ENCODE measurements around the gene SMPD3. TPM values are rescaled to one million over a fixed set of nuclear protein-coding genes. Genes with fewer than 3 reads are reported as not detected.

The SMPD3 gene
- total RNA-seq, 2 experiments from 2014 or later, result 4.1 to 4.6 TPM

DNA sequence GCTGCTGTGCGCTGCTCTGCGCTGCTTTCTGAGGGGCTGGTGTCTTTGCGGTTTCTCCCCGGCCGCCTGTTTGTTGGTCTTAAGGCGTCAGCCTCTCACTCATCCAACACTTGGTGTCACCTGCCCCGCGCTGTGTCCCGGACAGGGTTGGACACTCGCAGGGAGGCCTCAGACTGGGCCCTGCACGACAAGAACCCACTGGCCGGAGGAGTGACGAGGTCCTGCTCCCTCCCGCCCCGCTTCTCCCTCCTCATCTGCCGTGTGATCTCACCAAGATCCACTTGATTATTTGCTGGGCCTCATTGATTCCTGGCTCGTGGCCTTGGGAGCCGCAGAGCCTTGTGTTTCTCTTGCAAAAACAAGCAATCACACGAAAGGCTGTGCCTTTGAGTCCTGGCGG, 80.9 kb downstream of the SMPD3 start:
- CTCF ChIA-PET, result interaction anchor here (0.9 to 4.9 kb wide), 6 partner anchors 9 to 143 kb away, joined by 3 to 32 read pairs (median 4); no protein-coding TSS in a partner anchor
- Mint-ChIP-seq H3K4me1 (peaks cover 42% of the 10 kb centered on the region), H3K27ac (no peak overlapping the region), H3K9me3 (no peaks in the 10 kb centered on the region), H3K36me3 (ENCODE audit: low read depth) (no peaks in the 10 kb centered on the region), H3K4me3 (no peak overlapping the region), H3K27me3 (peaks cover 23% of the 10 kb centered on the region)
- POLR2A ChIA-PET, result no interaction called here
- DNase-seq, result no peak

DNA sequence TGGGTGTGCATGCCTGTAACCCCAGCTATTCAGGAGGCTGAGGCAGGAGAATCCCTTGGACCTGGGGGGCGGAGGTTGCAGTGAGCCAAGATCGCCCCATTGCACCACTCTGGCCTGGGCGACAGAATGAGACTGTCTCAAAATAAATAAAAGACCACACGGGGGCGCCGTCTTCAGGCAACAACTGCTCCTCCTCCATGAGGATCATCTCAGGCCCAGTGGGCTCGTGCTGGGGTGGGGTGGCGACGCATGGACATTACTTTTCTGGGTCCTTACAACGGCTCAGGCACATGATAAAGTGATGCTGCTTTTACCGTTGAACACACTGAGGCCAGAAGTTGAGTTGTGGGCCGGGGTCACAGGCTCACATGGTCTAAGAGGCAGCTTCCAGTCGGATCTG, 81.3 kb downstream of the SMPD3 start:
- CTCF ChIA-PET, result interaction anchor here (0.6 to 4.9 kb wide), 6 partner anchors 9 to 106 kb away, joined by 3 to 32 read pairs (median 4); no protein-coding TSS in a partner anchor
- H3K4me3 Mint-ChIP-seq, result no peak overlapping the region
- peaks cover 21% of the 10 kb centered on the region for H3K27me3 Mint-ChIP-seq
- H3K9me3 Mint-ChIP-seq, result no peaks in the 10 kb centered on the region
- peaks cover 42% of the 10 kb centered on the region for H3K4me1 Mint-ChIP-seq
- H3K27ac Mint-ChIP-seq, result no peak overlapping the region
- peak; percentile 70 for DNase-seq
- POLR2A ChIA-PET, result no interaction called here
- no peaks in the 10 kb centered on the region for H3K36me3 Mint-ChIP-seq (ENCODE audit: low read depth)

DNA sequence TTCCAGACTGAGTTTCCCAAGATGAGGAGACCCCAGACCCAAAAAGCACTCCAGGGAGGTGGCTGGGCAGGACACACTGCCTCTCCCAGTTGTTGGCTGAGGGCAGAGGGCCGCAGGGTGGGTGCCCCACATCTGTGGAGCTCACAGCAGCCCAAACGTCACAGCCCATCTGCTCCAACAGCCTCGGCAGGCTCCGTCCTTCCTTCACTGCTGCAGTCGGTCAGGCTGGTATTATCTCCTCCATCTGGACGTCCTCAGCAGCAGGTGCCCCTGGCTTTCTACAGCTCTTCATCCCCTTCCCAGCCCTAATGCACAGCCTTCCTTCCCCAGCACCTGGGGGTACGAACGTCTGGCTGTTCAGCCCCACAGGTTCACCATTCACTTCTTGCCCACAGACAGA, 82.2 kb downstream of the SMPD3 start:
- CTCF ChIA-PET, result interaction anchor here (1.0 kb wide), 1 partner anchor 144 kb away, joined by 3 read pairs; no protein-coding TSS in a partner anchor
- Mint-ChIP-seq H3K27me3 (peaks cover 18% of the 10 kb centered on the region), H3K4me1 (peaks cover 42% of the 10 kb centered on the region), H3K27ac (no peak overlapping the region), H3K9me3 (no peaks in the 10 kb centered on the region), H3K4me3 (no peak overlapping the region), H3K36me3 (ENCODE audit: low read depth) (no peaks in the 10 kb centered on the region)
- DNase-seq, result no peak
- POLR2A ChIA-PET, result no interaction called here

DNA sequence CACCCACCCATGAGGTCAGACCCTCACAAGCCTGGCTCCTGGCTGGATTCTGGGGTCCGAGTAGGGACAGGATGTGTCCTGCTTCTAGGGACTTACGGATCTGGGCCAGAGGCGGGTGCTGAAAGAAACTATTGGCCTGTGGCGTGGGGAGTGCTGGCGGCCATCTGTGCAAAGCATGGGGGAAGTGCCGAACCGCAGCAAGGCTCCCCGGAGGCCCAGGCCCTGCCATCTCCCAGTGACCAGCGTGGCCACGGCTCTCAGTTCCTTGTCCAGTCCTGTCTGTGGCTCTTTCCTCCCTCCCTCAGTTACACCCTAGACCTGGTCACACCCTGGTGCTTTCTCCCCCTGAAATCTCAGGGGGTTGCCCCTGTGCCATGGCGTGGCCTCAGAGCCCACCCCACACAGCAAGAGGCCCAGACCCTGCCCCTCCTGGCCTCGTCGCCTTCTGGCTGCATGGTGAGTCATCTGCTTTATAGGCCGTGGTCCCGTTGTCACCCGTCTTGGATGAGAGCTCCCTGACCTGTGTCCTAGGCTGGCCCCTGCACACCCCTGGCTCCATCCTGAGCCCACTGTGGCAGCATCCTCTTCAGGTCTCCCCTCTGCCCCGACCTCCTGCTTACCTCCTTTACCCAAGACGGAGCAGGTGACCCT, 83.0 kb downstream of the SMPD3 start:
- Mint-ChIP-seq H3K36me3 (ENCODE audit: low read depth) (peaks cover 5% of the 10 kb centered on the region), H3K4me3 (no peak overlapping the region), H3K27ac (no peak overlapping the region), H3K9me3 (no peaks in the 10 kb centered on the region), H3K4me1 (peaks cover 37% of the 10 kb centered on the region), H3K27me3 (peaks cover 18% of the 10 kb centered on the region)
- ChIA-PET POLR2A (no interaction called here), CTCF (interaction anchor here (1.0 kb wide), 1 partner anchor 145 kb away, joined by 3 read pairs; no protein-coding TSS in a partner anchor)
- no peak for DNase-seq

DNA sequence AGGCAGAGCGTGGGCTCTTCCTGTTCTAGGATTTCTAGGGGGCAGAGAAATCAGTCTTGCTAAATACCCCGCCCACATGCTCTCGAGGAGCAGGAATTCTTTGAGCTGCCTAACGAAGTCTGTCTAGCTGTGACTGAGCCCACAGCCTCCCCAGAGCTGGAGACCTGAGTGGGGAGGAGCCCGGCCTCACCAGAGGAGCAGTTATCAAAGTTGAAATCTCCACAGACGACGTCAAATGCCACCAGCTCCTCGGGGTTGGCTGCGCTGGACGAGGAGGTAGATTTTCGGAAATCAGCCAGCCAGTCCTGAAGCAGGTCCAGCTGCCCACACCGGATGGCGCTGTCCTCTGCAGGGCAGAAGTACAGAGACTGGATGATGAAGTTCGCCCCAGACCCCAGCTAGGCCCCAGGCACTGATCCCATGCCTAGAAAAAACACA, 83.7 kb downstream of the SMPD3 start:
- peaks cover 7% of the 10 kb centered on the region for H3K36me3 Mint-ChIP-seq (ENCODE audit: low read depth)
- H3K9me3 Mint-ChIP-seq, result no peaks in the 10 kb centered on the region
- H3K27ac Mint-ChIP-seq, result no peak overlapping the region
- H3K4me1 Mint-ChIP-seq, result peaks cover 31% of the 10 kb centered on the region
- ChIA-PET POLR2A (no interaction called here), CTCF (interaction anchor here (0.9 to 2.4 kb wide), 7 partner anchors 9 to 156 kb away, joined by 3 to 10 read pairs (median 4); no protein-coding TSS in a partner anchor)
- peaks cover 18% of the 10 kb centered on the region for H3K27me3 Mint-ChIP-seq
- DNase-seq, result no peak
- no peak overlapping the region for H3K4me3 Mint-ChIP-seq

DNA sequence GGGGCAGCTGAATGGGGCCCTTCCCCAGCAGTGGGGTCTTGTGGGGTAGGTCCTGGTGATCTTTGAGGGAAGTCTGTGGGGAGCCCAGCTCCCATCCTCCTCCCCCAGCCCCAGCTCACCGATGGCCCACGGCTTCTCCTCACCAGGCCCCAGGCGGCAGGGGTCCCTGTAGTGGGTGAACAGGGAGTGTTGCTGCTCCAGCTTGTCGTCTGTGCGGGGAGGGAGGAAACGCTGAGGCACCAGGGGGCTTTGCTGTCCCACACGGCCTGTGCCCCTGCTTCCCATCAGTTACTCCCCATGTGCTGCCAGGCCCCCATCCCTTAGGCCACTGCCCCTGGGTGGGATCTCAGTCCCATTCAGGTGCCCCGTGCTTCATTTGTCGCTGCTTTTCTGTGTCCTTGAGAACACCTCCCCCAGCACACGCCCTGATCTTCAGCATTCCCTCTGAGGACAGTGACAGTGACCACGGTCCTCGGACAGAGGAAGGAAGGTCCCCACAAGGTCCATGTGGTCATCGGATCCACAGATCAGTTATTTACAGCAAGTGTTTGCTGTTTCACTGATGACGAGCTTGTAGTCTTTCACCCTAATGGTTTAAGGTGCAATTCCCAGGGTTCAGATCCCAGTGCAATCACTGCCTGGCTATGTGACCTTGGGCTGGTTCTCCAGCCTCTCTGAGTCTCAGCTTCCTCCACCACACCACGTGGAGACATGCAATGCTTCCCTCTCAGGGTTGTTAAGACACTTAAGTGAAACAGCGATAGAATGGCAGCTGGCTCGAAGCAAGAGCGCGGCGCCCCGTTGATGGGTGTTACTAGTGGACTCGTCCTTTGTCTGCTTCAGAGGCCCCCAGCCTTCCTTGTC, 84.4 kb downstream of the SMPD3 start:
- CTCF ChIA-PET, result interaction anchor here (0.9 to 2.4 kb wide), 10 partner anchors 8 to 157 kb away, joined by 3 to 10 read pairs (median 4); partner anchors contain the start of genes PRMT7 and SLC7A6OS
- Mint-ChIP-seq H3K4me3 (no peak overlapping the region), H3K36me3 (ENCODE audit: low read depth) (peaks cover 7% of the 10 kb centered on the region), H3K27me3 (peaks cover 18% of the 10 kb centered on the region), H3K4me1 (peaks cover 24% of the 10 kb centered on the region), H3K9me3 (no peaks in the 10 kb centered on the region), H3K27ac (no peak overlapping the region)
- POLR2A ChIA-PET, result no interaction called here
- no peak for DNase-seq

DNA sequence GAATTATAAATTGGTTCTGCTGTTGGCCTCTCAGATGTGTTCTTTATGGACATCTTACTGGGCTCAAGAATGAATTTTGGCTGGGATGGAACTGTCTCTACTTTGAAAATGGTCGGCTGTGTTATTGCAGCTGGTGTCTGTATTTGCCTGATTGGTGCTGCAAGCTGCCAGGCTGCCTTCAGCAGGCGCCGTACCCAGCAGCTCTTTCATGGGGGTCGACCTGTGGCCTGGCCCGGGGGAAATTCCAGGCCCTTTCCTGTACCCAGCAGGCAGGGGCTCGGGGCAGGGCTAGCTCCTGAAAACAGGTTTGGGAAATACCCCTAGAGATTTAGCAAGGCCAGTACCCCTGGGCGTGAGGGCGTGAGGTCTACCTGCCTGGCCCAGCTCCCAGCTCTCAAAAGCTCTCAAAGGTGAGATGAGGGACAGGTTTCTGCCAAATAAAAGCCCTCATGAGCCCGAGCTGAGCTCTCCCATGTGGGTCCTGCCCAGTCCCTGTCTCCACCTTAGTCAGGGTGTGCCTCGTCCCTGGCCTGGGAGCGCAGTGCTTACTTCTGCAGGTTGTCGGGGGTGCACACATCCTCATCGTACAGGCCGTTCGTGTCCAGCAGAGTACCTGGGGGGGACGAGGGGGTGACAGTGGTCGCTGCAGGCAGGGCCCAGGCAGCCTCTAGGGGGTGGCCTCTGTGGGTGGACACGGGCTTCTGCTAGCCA, 85.2 kb downstream of the SMPD3 start:
- peaks cover 13% of the 10 kb centered on the region for H3K27me3 Mint-ChIP-seq
- H3K4me1 Mint-ChIP-seq, result peaks cover 19% of the 10 kb centered on the region
- H3K9me3 Mint-ChIP-seq, result no peaks in the 10 kb centered on the region
- DNase-seq, result no peak
- H3K27ac Mint-ChIP-seq, result no peak overlapping the region
- no peak overlapping the region for H3K4me3 Mint-ChIP-seq
- H3K36me3 Mint-ChIP-seq (ENCODE audit: low read depth), result peaks cover 14% of the 10 kb centered on the region
- ChIA-PET POLR2A (no interaction called here), CTCF (interaction anchor here (0.8 to 2.4 kb wide), 9 partner anchors 10 to 166 kb away, joined by 3 to 7 read pairs (median 3); partner anchors contain the start of genes PRMT7 and SLC7A6OS)

DNA sequence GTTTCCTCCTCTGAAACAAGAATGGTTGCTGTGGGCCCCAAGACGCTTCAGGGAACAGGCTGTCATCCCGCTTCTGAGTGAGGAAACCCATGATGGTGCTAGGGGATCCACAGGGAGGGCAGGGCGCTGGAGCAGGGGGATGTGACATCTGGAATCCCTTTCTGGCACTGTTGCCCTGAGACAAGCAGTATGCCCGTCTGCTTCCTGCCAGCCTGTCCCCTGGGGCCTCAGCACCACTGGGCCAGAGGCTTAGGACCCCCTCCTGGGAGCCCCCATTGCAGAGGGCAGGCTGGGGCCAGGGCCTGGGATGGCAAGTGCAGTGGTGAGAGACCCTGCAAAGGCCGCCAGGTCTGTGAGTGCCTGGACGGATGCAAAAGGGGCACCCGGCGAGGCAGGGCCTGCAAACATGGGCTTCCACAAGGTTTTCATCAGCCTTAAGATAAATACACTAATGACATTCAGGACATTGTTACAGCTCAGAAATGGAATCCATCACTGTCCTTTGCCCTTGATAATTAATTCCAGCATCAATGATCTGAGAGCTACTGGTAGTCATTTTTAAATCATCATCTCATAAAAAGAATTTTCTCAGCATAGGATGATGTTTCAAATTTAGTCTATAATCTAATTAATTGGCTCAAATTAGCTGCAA, 85.9 kb downstream of the SMPD3 start:
- peaks cover 23% of the 10 kb centered on the region for H3K4me1 Mint-ChIP-seq
- DNase-seq, result no peak

DNA sequence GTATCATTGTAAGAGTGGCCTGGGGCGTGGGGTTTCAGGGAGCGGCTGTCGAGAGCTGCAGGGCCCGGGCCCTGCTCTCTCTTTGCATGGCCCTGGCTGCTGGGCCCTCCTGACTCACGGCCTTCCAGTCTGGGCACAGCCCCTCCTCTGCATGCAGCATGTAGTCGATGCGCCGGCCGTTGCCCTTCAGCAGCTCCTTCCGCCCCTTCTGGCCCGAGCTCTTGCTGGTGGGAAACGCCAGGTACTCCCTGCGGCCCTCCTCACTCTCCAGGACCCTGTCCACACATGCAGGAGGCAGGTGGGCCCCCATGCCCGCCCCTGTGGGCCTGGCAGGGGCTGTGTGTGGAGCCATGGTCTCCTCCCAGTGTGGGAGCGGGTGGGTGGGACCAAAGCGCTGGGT, 86.8 kb downstream of the SMPD3 start:
- Mint-ChIP-seq H3K27me3 (peaks cover 13% of the 10 kb centered on the region), H3K4me1 (peaks cover 30% of the 10 kb centered on the region), H3K4me3 (no peak overlapping the region), H3K36me3 (ENCODE audit: low read depth) (peaks cover 30% of the 10 kb centered on the region), H3K27ac (no peak overlapping the region), H3K9me3 (no peaks in the 10 kb centered on the region)
- ChIA-PET CTCF (interaction anchor here (0.9 to 1.4 kb wide), 4 partner anchors 11 to 97 kb away, joined by 3 to 4 read pairs (median 3); partner anchors contain the start of gene SLC7A6), POLR2A (no interaction called here)
- no peak for DNase-seq

More for the DNA sequence above, 85.9 kb downstream of the SMPD3 start:
- Mint-ChIP-seq H3K27ac (no peak overlapping the region), H3K4me3 (no peak overlapping the region), H3K9me3 (no peaks in the 10 kb centered on the region), H3K27me3 (peaks cover 13% of the 10 kb centered on the region), H3K36me3 (ENCODE audit: low read depth) (peaks cover 21% of the 10 kb centered on the region)
- CTCF ChIA-PET, result interaction anchor here (0.8 to 2.4 kb wide), 7 partner anchors 14 to 167 kb away, joined by 3 to 7 read pairs (median 3); partner anchors contain the start of genes PRMT7 and SLC7A6OS
- POLR2A ChIA-PET, result no interaction called here

DNA sequence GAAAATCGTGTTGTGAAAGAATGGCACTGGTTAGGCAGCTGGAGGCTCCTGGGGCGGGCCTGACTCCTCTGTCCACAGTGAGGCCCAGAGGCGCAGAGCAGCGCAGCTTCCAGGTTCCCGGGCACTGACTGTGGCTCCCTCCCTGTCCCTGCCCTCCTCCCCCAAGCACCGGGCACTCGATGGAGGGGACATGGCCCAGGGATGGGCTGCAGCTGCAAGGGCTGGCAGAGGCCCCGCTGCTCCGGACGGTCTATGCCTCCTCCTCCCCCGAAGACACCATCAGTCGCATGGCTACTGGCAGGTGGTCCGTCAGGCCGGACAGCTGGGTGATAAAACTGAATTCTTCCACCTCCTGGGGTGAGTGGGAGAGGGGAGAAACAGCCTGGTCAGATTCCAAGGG, 87.4 kb downstream of the SMPD3 start:
- DNase-seq, result no peak
- POLR2A ChIA-PET, result interaction anchor here (0.7 kb wide), 1 partner anchor 8 kb away, joined by 3 read pairs; no protein-coding TSS in a partner anchor
- Mint-ChIP-seq H3K9me3 (no peaks in the 10 kb centered on the region), H3K27ac (no peak overlapping the region), H3K4me1 (peaks cover 32% of the 10 kb centered on the region), H3K4me3 (no peak overlapping the region), H3K36me3 (ENCODE audit: low read depth) (peaks cover 36% of the 10 kb centered on the region), H3K27me3 (peaks cover 9% of the 10 kb centered on the region)
- CTCF ChIA-PET, result interaction anchor here (0.8 to 2.6 kb wide), 7 partner anchors 8 to 910 kb away, joined by 3 to 6 read pairs (median 4); partner anchors contain the start of gene SLC7A6

DNA sequence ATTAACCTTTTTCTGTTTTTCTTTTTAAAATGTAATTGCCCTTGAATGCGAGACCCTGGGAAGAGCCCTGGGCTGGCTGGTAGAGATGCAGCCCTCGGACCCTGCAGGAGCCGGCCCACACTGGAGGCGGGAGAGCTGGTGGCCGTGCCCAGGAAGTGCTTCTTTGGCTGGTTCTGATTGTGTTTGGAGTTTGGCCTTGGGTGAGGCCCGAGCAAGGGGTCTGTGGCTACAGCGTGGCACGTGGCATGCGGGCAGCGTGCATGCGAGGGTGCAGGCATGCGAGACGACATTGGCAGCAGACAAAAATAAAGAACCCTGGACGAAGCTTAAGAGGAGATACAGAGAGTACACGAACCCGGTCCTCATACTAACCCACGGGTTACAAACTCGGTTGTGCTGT, 87.8 kb downstream of the SMPD3 start:
- H3K9me3 Mint-ChIP-seq, result no peaks in the 10 kb centered on the region
- peaks cover 6% of the 10 kb centered on the region for H3K27me3 Mint-ChIP-seq
- no peak overlapping the region for H3K27ac Mint-ChIP-seq
- H3K36me3 Mint-ChIP-seq (ENCODE audit: low read depth), result peaks cover 38% of the 10 kb centered on the region
- ChIA-PET POLR2A (interaction anchor here (0.7 kb wide), 1 partner anchor 9 kb away, joined by 3 read pairs; no protein-coding TSS in a partner anchor), CTCF (interaction anchor here (0.8 to 2.6 kb wide), 7 partner anchors 9 to 909 kb away, joined by 3 to 6 read pairs (median 4); no protein-coding TSS in a partner anchor)
- no peak for DNase-seq
- H3K4me3 Mint-ChIP-seq, result no peak overlapping the region
- peaks cover 36% of the 10 kb centered on the region for H3K4me1 Mint-ChIP-seq
